GM19025 (cell line): ENCODE results near the gene ZNF580.

Experiments
- ATAC-seq: cut with Tn5 transposase; IDR thresholded peaks from one replicate; pipeline ENCODE4 v1.9.1; 2021; ENCODE audit warnings: mild to moderate bottlenecking, low read depth, moderate library complexity; ENCODE audit not compliant: unreplicated experiment

Gene ZNF580

DNA sequence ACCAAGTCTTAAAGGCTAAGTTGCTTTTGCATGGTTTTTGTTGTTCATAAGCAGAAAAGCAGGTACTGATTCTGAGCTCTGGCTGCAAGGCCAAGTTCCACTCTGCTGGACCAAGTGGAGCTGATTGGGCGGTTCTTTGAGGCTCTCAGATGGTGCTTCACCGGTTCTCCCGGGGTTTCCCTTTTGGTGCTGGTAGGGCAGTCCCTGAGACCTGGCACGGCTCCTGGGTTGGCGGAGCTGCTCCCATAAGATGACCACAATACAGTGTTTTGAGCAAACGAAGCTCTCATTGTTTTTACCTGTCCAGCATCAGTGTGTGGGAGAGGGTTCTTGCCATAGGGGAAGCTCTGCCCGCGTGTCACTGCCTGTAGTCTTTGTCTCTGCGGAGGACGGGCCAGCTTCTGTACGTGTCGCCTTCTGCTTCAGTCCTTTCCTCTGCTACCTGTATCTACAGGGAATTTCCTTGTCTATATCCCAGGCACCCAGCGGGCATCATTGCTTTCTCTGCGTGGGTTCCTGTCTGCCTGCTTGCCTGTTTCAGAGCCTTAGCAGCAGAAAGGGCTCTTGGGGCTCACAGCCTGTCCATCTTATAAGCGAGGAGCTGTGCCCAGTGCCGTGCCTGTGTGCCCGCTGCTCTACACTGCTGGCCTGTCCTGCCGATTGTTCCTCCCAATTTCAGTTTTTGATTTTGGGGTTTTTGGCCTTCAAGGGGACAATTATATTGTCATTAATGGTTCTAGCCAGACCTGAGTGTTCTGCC, 16.4 kb downstream of the ZNF580 start:
- no peak for ATAC-seq

DNA sequence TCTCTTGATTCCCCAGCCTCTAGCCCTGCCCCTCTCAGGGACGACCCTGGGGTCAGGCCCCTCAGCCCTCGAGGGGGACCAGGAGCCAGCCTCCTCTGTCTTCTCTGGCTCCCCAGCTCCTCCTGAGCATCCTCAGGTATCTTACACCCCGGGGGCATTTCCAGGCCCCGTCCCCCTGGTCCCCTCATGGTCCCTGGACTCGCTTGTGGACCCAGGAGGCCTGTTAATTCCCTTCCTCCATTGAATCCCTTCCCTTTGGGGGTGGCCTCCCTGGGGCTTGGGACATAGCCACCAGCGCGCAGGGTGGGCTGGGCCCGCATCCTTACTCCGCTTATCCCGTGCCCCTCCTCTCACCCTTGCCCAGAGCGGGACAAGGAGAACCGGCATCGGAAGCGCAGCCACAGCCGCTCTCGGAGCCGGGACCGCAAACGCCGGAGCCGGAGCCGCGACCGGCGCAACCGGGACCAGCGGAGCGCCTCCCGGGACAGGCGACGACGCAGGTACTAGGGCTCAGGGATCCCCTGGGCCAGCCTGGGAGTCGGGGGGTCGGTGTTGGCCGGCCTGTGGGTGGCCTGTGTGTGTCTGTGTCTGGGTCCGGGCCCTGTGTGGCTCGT, 18.2 kb downstream of the ZNF580 start:
- ATAC-seq, result no peak

DNA sequence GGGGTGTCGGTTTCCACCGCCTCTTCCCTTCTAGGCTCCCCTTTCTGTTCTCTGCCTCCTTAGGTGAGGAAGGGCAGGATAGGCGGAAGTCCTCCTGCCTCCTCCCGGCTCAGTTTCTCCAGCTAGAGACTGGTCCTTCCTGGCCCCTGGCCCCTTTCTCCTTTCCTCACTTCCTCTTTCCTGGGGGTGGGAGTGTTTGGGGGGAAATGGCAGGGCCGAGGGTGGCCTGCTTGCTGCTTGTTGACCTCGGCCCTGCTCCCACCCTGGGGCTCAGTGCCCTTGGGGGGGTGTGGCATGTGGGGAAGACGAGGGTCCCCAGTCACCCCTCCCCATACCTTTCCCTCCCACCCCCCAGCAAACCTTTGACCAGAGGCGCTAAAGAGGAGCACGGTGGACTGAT, 19.0 kb downstream of the ZNF580 start:
- no peak for ATAC-seq

- no peak for ATAC-seq
These were observed 19.6 kb downstream of the ZNF580 start for GRCh38 chr19:55660404-55660803.

GRCh38 chr19:55660991-55661390, 20.2 kb downstream of the ZNF580 start:
- ATAC-seq, result no peak

DNA sequence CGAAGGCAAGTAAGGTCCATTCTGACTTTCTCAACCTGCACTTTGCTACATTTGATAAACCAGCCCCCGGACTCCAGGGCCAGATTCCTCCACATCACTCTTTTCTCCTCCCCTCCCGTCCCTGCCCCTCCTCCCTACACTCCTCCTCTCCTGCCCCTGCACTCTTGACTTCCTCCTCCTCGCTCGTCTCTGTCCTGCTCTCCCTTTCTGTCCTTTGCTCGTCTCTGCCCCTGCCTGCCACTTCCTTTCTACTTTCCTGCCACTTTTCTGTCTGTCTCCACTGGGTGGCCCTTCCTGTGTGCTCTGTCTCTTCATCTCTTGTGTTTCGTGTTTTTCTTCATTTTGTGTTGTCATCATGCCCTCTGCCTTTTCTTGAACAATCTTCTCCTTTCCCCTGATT, 21.0 kb downstream of the ZNF580 start:
- no peak for ATAC-seq

DNA sequence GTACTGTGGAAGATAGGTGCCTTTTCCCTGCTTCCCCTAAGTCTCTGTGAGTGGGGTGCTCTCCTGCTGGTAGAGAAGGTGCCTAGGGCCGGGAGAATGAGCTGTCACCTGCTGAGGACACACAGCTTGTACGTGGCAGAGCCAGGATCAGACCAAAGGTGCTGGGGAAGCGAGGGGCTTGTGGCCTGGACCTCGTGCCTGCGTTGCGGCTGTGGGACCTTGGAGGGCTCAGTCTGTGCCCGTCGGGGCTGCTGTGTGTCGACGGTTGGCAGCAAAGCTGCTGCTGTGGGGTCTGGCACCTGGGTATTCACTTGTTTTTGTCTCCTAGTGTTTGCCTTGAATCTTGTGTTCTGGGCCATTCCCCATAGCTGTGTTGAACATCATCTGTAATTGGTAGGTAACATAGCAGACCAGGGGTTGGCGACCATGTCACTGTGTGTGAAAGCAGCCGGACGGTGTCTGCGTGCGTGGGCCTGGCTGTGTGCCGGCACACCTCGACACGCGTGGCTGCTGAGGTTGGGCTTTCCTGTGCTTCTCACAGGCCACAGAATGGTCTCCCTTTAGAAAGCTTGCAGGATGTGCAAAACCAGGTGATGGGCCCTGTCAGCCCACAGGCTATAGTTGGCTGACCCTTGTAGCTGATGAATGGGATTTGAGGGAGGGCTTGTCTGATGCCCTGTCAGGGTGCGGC, 23.2 kb downstream of the ZNF580 start:
- ATAC-seq, result no peak

DNA sequence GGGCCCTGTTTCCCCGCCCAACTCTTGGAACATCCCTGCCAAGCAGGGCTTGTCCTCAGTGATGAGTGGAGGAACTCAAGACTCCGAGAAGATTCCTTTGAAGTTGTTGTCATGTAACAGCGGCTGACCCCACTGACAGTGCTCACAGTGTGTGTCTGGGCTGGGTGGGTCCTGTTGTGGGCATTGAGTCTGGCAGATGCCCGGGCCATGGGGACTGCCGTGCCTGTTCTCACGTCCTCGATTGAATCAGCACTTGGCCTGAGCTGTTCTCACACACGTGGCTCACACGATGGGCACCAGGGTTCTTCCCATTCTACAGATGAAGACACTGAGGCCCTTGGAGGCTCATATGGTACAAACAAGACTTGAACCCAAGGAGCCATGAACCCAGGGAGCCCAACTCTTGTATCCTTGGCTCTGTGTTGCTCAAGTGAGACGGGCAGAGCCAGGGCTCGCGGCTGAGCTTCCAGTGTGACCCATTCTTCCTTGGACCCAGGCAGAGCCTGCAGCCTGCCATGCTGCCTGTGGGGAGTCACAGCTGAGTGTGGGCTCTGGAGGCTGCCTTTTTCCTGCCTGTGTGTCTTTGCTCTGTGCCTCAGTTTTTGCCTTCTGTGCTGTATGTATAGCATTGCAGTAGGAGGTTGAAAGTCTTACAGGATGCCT, 25.7 kb downstream of the ZNF580 start:
- ATAC-seq, result no peak

DNA sequence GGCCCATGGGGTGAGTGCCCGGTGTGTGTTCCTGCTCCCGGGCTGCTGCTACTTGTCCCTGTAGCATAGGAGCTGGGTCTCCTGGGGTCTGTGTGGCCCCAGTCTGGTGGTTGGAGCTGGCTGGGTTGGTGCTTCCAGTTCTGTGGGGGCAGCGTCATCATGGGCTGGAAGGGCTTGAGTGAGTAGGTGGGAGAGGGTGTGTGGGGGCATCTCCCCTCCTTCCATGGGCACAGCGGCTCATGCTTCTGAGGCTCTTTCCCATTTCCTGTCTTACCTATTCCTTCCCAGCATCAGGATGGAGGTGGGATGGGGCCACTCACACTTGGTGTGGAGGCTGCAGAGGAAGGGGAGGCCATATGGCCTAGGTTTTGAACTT, 26.2 kb downstream of the ZNF580 start:
- no peak for ATAC-seq

- ATAC-seq, result no peak
These were observed 26.7 kb downstream of the ZNF580 start for GRCh38 chr19:55667511-55667910.

DNA sequence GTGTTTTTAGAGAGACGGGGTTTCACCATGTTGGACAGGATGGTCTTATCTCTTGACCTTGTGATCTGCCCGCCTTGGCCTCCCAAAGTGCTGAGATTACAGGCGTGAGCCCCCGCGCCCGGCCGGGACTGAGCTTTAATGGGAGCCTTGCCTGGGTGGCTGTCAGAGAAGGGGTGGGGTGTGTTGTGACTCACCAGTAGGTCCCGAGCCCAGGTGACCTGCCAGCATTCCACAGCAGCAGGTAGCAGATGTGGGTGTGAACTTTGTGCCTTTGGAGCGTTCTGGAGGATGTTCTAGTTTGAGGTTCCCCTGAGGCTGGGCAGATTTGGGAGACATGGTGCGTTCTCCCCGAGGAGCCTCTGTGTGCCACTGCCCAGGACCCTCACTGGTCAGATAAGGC, 27.2 kb downstream of the ZNF580 start:
- no peak for ATAC-seq

GRCh38 chr19:55668603-55669348, 28.0 kb downstream of the ZNF580 start:
- ATAC-seq, result no peak

GRCh38 chr19:55669418-55670279, 28.8 kb downstream of the ZNF580 start:
- ATAC-seq, result no peak

DNA sequence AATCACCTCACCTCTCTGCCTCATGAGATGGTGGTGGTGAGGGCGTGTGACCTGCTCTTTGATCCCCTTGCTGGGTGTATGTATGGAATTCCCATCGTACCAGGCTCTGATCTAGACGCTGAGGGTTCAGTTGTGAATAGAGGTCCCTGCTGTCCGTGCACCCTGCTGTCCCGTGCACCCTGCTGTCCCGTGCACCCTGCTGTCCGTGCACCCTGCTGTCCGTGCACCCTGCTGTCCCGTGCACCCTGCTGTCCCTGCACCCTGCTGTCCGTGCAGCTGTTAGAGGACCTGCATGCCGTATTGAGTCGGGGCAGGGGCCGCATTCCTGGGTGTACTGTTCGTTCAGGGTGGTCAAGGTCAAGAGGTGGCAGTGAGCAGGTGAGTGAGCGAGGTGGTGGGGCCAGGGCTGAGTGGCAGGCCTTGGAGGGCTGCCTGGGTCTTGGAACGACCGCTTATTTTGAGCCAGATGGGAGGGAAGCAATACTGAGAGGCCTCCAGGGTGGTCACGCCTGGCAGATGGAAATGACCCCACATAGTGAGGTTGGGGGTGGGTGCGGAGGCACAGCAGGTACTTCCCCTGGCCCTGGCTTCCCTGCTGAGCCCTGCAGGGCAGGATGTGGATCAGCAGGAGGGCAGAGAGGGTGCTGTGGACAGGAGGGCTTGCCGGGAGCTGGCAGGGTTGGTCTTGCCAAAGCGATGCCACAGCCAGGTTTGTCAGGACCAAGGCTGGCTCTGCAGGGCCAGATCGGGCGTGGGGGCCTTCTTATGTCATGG, 29.7 kb downstream of the ZNF580 start:
- no peak for ATAC-seq

DNA sequence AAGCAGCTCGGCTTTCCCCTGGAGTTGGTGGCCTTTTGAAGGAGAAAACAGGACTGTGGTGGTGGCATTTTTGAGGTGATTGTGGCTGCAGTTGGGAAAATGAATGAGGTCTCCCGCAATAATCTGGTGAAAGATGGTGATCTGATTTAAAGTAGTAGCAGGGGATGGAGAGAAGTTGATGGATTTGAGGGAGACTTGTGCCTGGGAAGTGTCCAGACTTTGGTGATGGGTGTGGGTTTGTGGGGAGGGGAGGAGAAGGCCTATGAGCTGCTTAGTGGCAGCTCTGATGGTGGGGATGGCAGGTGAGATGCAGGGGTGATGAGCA, 30.2 kb downstream of the ZNF580 start:
- no peak for ATAC-seq

DNA sequence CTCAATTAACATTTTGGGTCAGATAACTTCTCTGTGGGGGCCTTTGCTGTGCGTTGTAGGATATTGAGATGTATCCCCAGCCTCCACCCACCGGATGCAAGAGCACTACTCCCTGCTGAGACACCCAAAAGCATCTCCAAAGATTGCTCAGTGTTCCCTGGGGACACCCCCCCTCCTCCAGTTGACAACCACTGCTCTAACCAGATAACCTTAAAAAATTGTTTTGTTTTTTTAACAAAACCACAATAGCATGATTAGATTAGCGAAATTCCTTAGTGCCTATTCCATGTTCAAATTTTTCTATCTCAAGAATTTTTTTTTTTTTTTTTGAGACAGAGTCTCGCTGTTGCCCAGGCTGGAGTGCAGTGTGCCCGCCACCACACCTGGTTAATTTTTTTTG, 31.6 kb downstream of the ZNF580 start:
- no peak for ATAC-seq

DNA sequence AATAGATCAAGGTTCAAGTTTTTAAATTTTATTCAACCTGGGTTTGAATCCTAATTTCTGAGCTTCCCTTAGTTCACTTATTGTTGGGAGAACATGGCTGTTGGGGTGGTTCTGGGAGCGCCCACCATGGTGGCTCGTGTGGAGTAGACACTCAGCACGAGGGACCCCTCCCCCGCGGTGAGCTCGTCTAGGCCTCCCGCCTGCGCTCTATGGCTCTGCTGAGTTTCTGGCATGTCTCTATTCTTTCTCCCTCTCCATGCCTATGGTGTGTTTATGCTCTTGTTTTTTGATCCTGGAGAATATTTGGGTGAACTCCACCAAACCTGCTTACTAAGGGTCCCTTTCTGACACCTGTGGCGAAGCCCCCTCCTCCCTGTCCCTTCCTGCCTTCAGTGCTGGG, 32.7 kb downstream of the ZNF580 start:
- no peak for ATAC-seq

GRCh38 chr19:55673889-55674288, 33.1 kb downstream of the ZNF580 start:
- no peak for ATAC-seq

- no peak for ATAC-seq
These were observed 33.6 kb downstream of the ZNF580 start for GRCh38 chr19:55674459-55674840.
